Bronchus fibroblast of lung (primary cell): ENCODE data around the gene DMAP1. TPM values are rescaled to one million over a fixed set of nuclear protein-coding genes. Genes with fewer than 3 reads are reported as not detected.

Experiments
- total RNA-seq: library from RNA; depleted of rRNA; stranded (reverse); fragments of >200 nt; gene quantifications from 2 replicates; pipeline ENCODE4 v1.2.3, GENCODE V29; 2015

The DMAP1 gene
- 45.2 and 52.6 TPM in 2 replicates for total RNA-seq

GRCh38 chr1:44213222-44214112 lies at the start of gene DMAP1:
DMAP1 (plus strand) TSS chr1:44213471; CDS start chr1:44213754, 283 bp downstream.

Other genes starting within 250 kb of the DMAP1 start
- gene DPH2, start 243.5 kb upstream of the DMAP1 start, total RNA-seq, result 17.1 and 18.3 TPM in 2 replicates
- 114 and 116 TPM in 2 replicates for gene ATP6V0B, start 238.5 kb upstream of the DMAP1 start, total RNA-seq
- 109 and 110 TPM in 2 replicates for gene B4GALT2, start 234.3 kb upstream of the DMAP1 start, total RNA-seq
- gene CCDC24, start 221.9 kb upstream of the DMAP1 start, total RNA-seq, result 3.0 and 4.3 TPM in 2 replicates
- gene SLC6A9, start 182.0 kb upstream of the DMAP1 start, total RNA-seq, result 5.2 and 9.1 TPM in 2 replicates
- gene KLF17, start 94.7 kb upstream of the DMAP1 start, total RNA-seq, result under 0.01 TPM in 2 replicates
- not detected in 2 replicates for gene KLF18, start 71.8 kb upstream of the DMAP1 start, total RNA-seq
- gene ERI3, start 141.8 kb downstream of the DMAP1 start, total RNA-seq, result 66.2 and 73.4 TPM in 2 replicates
- gene RNF220, start 191.8 kb downstream of the DMAP1 start, total RNA-seq, result 104 and 106 TPM in 2 replicates